Right atrium auricular region (tissue), 2 donors: ENCODE results near the gene FBXW4. TPM values are rescaled to one million over a fixed set of nuclear protein-coding genes. Genes with fewer than 3 reads are reported as not detected.

Experiments
- DNase-seq: peaks from one replicate; pipeline ENCODE4 v3.0.0-alpha.2; 2019; ENCODE audit warnings: low spot score
- H3K27ac ChIP-seq, 2 donors: fragments of 200-600 bp; sonication (generic); 1 replicate in 1 of 2; 2 replicates in 1 of 2; pipeline ENCODE4 v1.5.1; 2016 to 2019
- H3K27me3 ChIP-seq, 2 donors: fragments of 200-600 bp; sonication (generic); one replicate each; pipeline versions ENCODE4 v1.5.1 to v1.6.0; 2017 to 2019
- H3K36me3 ChIP-seq: fragments of 200-600 bp; sonication (generic); one replicate; pipeline ENCODE4 v1.5.1; 2016
- H3K4me1 ChIP-seq, 2 donors: fragments of 200-600 bp; sonication (generic); one replicate each; pipeline versions ENCODE4 v1.5.1 to v1.6.0; 2017 to 2019
- H3K4me3 ChIP-seq, 2 donors: fragments of 200-600 bp; sonication (generic); 1 replicate in 1 of 2; 2 replicates in 1 of 2; pipeline ENCODE4 v1.5.1; 2017 to 2019; ENCODE audit warnings: mild to moderate bottlenecking in 1 of 2, moderate library complexity in 1 of 2
- H3K9me3 ChIP-seq, 2 donors: fragments of 200-600 bp; sonication (generic); one replicate each; pipeline ENCODE4 v1.5.1; 2019
- total RNA-seq, 2 donors: library from RNA; depleted of rRNA; stranded (reverse); fragments of >200 nt; gene quantifications; one replicate each; pipeline ENCODE4 v1.1.0, GENCODE V29; 2016
- TF ChIP-seq, protein P1 (sequence below), 2 donors: fragments of 200-600 bp; sonication (generic); IDR thresholded peaks; one replicate each; pipeline ENCODE4 v1.5.1; 2019; ENCODE audit warnings: antibody characterized with exemption in 2 of 2

FBXW4 gene
- total RNA-seq, 2 donors from 2014 or later = 75.2 to 95.1 TPM

DNA sequence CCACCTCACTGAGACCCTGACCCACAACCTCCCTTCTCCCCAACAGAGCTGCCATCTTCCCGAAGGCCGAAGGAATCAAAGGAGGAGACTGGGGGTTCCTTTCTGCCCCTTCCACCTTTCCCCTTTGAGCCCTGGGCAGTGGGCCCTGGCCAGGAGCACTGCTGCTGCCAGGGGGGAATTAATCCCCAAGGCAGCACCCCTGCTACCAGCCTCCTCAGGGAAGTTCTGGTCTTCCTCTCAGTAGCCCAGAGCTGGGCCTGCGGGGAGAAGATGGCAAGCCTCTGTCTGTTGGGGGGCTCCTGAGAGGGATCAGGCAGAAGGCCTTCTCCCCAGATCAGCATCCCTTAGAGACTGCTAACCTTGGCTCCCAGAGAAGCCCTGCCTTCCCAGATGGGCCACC is 81.3 kb downstream of the FBXW4 start:
- TF ChIP-seq, protein P1, sequence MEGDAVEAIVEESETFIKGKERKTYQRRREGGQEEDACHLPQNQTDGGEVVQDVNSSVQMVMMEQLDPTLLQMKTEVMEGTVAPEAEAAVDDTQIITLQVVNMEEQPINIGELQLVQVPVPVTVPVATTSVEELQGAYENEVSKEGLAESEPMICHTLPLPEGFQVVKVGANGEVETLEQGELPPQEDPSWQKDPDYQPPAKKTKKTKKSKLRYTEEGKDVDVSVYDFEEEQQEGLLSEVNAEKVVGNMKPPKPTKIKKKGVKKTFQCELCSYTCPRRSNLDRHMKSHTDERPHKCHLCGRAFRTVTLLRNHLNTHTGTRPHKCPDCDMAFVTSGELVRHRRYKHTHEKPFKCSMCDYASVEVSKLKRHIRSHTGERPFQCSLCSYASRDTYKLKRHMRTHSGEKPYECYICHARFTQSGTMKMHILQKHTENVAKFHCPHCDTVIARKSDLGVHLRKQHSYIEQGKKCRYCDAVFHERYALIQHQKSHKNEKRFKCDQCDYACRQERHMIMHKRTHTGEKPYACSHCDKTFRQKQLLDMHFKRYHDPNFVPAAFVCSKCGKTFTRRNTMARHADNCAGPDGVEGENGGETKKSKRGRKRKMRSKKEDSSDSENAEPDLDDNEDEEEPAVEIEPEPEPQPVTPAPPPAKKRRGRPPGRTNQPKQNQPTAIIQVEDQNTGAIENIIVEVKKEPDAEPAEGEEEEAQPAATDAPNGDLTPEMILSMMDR (IDR thresholded peaks at IDR 0.05) = no peak
- no peaks in the 10 kb centered on the region for H3K27me3 ChIP-seq
- peaks cover 47% of the 10 kb centered on the region for H3K36me3 ChIP-seq
- no peak overlapping the region for H3K27ac ChIP-seq
- H3K4me1 ChIP-seq = peaks cover 0 to 10% of the 10 kb centered on the region in 2 donors
- no peak overlapping the region for H3K4me3 ChIP-seq
- no peaks in the 10 kb centered on the region for H3K9me3 ChIP-seq
- DNase-seq = no peak

DNA sequence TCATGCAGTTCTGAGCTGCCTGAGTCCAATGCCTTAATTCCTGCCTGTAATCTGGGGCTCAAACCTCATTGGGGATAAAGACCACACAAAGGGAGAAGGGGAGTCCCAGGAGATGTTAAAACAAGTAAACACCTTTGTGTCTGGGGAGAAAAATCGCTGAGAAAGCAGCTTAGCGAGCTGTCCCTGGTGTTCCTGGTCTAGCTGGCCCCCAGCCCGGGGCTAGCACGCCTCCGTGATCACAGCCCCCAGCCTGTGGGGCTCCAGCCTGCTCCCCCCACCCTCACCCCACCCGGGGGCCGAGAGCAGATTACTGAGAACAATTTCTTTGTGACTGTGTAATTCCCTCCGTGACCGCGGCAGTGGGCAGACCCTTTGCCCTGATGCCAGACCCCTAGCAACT is 82.1 kb downstream of the FBXW4 start:
- Histone ChIP-seq H3K9me3 (no peaks in the 10 kb centered on the region), H3K4me3 (no peak overlapping the region), H3K4me1 (peaks cover 0 to 10% of the 10 kb centered on the region in 2 donors), H3K27me3 (no peaks in the 10 kb centered on the region), H3K36me3 (peaks cover 50% of the 10 kb centered on the region), H3K27ac (no peak overlapping the region)
- DNase-seq = no peak
- TF ChIP-seq, protein P1 (IDR thresholded peaks at IDR 0.05) = no peak

DNA sequence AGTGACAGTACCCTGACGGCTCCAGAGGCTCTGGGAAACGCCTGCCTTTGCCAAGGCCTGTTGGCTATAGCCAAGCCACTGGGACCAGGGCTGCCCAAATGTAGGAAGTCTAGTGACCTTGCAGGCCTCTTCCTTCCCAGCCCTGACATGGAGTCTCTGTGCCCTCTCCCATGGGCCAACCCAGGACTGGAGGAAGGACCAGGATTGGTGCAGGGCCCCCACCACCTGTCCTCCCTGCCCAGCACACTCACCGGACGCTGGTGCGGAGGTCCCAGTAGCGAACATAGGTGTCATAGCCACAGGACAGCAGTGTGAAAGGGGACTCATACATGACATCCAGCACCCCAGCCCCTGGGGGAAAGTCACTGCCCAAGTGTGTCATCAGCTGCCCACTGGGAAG is 82.9 kb downstream of the FBXW4 start:
- Histone ChIP-seq H3K9me3 (no peaks in the 10 kb centered on the region), H3K36me3 (peaks cover 50% of the 10 kb centered on the region), H3K27me3 (no peaks in the 10 kb centered on the region), H3K27ac (no peak overlapping the region), H3K4me3 (no peak overlapping the region), H3K4me1 (peaks cover 0 to 8% of the 10 kb centered on the region in 2 donors)
- DNase-seq = no peak
- TF ChIP-seq, protein P1 (IDR thresholded peaks at IDR 0.05) = no peak

DNA sequence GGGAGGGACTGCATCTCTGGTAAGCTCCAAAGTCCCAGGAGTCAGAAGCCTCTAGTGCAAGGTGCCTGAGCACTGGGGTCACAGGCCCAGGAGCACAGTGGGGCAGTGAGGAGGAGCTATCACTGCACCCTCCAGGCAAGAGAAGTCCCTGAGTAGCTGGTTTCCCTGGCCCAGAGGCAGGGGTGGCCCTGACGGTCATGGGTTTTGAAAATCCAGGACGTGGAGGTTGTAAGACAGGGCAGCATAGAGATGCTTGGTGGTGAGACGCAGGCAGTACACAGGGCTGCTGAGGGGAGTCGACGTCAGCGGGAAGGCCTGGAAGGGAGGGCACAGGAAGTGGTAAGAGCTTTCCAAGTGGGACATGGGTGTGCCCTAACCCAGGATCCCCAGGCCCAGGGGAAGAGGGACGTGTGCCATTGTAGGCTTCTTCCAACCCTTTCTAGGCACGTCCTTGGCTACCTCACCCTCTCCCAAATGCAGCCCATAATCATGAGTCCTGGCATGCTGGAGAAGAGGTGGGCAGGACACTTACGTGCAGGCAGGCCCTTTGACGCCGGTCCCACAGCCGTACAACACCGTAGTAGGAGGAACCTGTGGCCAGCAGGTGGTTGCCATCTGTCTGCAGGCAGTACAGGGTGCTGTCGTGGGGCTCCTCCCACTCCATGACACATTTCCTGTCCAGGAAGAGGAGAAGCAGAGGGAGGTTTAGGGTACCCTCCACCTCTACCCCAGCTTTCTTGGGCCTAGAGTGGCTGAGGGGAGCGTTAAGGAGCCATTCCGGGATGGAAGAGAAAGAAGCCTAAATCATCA is 83.7 kb downstream of the FBXW4 start:
- Histone ChIP-seq H3K4me1 (peaks cover 0 to under 1% of the 10 kb centered on the region in 2 donors), H3K4me3 (no peak overlapping the region), H3K36me3 (peaks cover 50% of the 10 kb centered on the region), H3K27ac (no peak overlapping the region), H3K27me3 (no peaks in the 10 kb centered on the region), H3K9me3 (no peaks in the 10 kb centered on the region)
- TF ChIP-seq, protein P1 (IDR thresholded peaks at IDR 0.05) = no peak
- DNase-seq = no peak

DNA sequence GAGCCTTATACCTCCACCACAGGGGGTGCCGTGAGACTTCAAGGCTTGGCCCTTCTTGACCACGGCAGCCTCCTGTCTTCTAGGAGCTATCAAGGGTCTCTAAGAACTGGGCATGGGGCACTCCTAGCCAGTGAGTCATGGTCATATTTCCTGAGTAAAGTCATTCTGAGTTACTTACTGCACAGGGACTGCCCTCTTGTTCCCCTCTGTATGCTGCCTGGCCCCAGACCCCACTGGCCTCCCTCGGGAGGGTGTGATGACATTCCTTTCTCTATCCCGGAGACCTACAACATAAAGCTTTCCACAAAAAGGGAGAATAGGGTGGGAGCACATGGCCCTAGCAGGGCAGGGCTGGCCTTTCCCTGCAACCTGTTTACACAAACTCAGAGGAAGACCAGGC is 85.5 kb downstream of the FBXW4 start:
- Histone ChIP-seq H3K9me3 (no peaks in the 10 kb centered on the region), H3K4me3 (no peak overlapping the region), H3K36me3 (peaks cover 50% of the 10 kb centered on the region), H3K27me3 (no peaks in the 10 kb centered on the region), H3K4me1 (no peaks in the 10 kb centered on the region), H3K27ac (no peak overlapping the region)
- TF ChIP-seq, protein P1 (IDR thresholded peaks at IDR 0.05) = no peak
- no peak for DNase-seq

DNA sequence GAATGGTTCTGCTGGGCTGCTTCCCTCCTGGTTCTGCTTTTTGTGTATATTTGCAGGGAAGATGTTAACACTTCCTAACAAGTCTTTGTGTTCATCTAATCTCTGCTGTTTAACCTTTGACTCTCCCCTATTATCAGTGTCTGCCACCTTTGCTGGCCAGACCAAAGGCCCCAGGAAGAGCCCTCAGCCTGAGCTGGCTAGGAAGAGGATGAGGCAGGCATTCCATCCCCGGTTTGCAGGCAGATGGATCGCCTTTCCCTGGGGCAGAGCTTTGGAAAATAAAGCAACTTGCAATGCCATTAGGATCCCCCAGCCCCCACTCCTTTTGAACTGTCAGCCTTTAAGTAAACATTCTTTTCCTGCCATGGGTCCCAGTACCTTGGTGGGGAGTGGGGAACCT is 87.8 kb downstream of the FBXW4 start:
- H3K27ac ChIP-seq = no peak overlapping the region
- H3K27me3 ChIP-seq = no peaks in the 10 kb centered on the region
- H3K4me3 ChIP-seq = no peak overlapping the region
- no peaks in the 10 kb centered on the region for H3K4me1 ChIP-seq
- H3K9me3 ChIP-seq = no peaks in the 10 kb centered on the region
- H3K36me3 ChIP-seq = peaks cover 44% of the 10 kb centered on the region
- TF ChIP-seq, protein P1 (IDR thresholded peaks at IDR 0.05) = no peak
- DNase-seq = no peak
